IMR-90 (cell line): ENCODE measurements around the gene NAPEPLD. TPM values are rescaled to one million over a fixed set of nuclear protein-coding genes. Genes with fewer than 3 reads are reported as not detected.

Experiments used
- ATAC-seq: fragments of 200-7000 bp; cut with Tn5 transposase; 2 replicates; pipeline ENCODE4 v1.9.1; 2020; ENCODE audit warnings: low read depth, mild to moderate bottlenecking, moderate library complexity
- BruUV-seq: library from RNA; stranded (reverse); fragments of 400-500 nt; replicated peaks from 2 replicates; lab custom pipeline; 2021; lab: Mats Ljungman, UMichigan
- CTCF ChIA-PET: fragments of 300-600 bp; formaldehyde crosslinking; extraction: SDS; loops from one replicate; lab custom pipeline; 2021; ENCODE audit warnings: antibody characterized with exemption; lab: Yijun Ruan, JAX
- POLR2A ChIA-PET: fragments of 300-600 bp; sonication (Branson Sonifier 250); formaldehyde crosslinking; loops from one replicate; lab custom pipeline; 2022; ENCODE audit warnings: antibody characterized with exemption; ENCODE audit not compliant: unreplicated experiment; lab: Charles Lee
- DNase-seq: peaks from one replicate; pipeline ENCODE4 v3.0.0; 2013
- H2AFZ ChIP-seq: replicated peaks from 2 replicates; pipeline ENCODE3; 2013; ENCODE audit warnings: low read length, mild to moderate bottlenecking; ENCODE audit not compliant: poor library complexity
- H2AK5ac ChIP-seq: 2 replicates; pipeline ENCODE4 v1.6.1; 2013; ENCODE audit warnings: low read depth, low read length, inconsistent platforms
- H2AK9ac ChIP-seq: replicated peaks from 2 replicates; pipeline ENCODE3; 2013; ENCODE audit warnings: mild to moderate bottlenecking, low read depth, low read length, moderate library complexity; ENCODE audit not compliant: poor library complexity
- H2BK120ac ChIP-seq: 2 replicates; pipeline ENCODE4 v1.6.1; 2013; ENCODE audit warnings: low read depth, low read length, inconsistent platforms
- H2BK15ac ChIP-seq: 3 replicates; pipeline ENCODE4 v1.6.1; 2013; ENCODE audit warnings: low read depth, low read length, inconsistent platforms
- H2BK20ac ChIP-seq: 2 replicates; pipeline ENCODE4 v1.6.1; 2013; ENCODE audit warnings: low read depth, mild to moderate bottlenecking, inconsistent platforms, low read length, moderate library complexity
- H2BK5ac ChIP-seq: 2 replicates; pipeline ENCODE4 v1.6.1; 2013; ENCODE audit warnings: mild to moderate bottlenecking, low read depth, low read length, inconsistent platforms; ENCODE audit not compliant: poor library complexity, severe bottlenecking
- H3K14ac ChIP-seq: replicated peaks from 2 replicates; pipeline ENCODE4 v1.6.1; 2013; ENCODE audit warnings: low read depth, low read length, inconsistent platforms
- H3K18ac ChIP-seq: 2 replicates; pipeline ENCODE4 v1.6.1; 2013; ENCODE audit warnings: low read depth, low read length, control low read depth
- H3K23ac ChIP-seq: 2 replicates; pipeline ENCODE4 v1.6.1; 2013; ENCODE audit warnings: low read depth, low read length, inconsistent platforms
- H3K27ac ChIP-seq: 2 replicates; pipeline ENCODE4 v1.5.1; 2013; ENCODE audit warnings: mild to moderate bottlenecking, control low read depth, low read length; ENCODE audit not compliant: insufficient read depth
- H3K27me3 ChIP-seq: 2 replicates; pipeline ENCODE4 v1.6.1; 2013; ENCODE audit warnings: low read length; ENCODE audit not compliant: control insufficient read depth, insufficient read depth
- H3K36me3 ChIP-seq: 2 replicates; pipeline ENCODE4 v1.6.1; 2013; ENCODE audit warnings: low read length, mixed read lengths; ENCODE audit not compliant: control insufficient read depth, insufficient read depth
- H3K4ac ChIP-seq: 2 replicates; pipeline ENCODE4 v1.6.1; 2013; ENCODE audit warnings: low read depth, low read length, inconsistent platforms
- H3K4me1 ChIP-seq: 2 replicates; pipeline ENCODE4 v1.6.1; 2013; ENCODE audit warnings: low read length, mixed read lengths; ENCODE audit not compliant: control insufficient read depth, insufficient read depth
- H3K4me2 ChIP-seq: 2 replicates; pipeline ENCODE4 v1.6.1; 2013; ENCODE audit warnings: low read depth, mild to moderate bottlenecking, control low read depth, low read length, moderate library complexity
- H3K4me3 ChIP-seq: 2 replicates; pipeline ENCODE4 v1.5.1; 2013; ENCODE audit warnings: low read depth, mild to moderate bottlenecking, control low read depth, low read length, moderate library complexity; ENCODE audit not compliant: insufficient read depth
- H3K56ac ChIP-seq: 2 replicates; pipeline ENCODE4 v1.6.1; 2013; ENCODE audit warnings: low read length, inconsistent platforms; ENCODE audit not compliant: insufficient read depth; ENCODE audit errors: extremely low read depth
- H3K79me1 ChIP-seq, 2 experiments: 2 replicates each; pipeline ENCODE4 v1.6.1; 2013; ENCODE audit warnings: low read length in 2 of 2, inconsistent platforms in 1 of 2, low read depth in 1 of 2
- H3K9ac ChIP-seq: 2 replicates; pipeline ENCODE4 v1.6.1; 2013; ENCODE audit warnings: low read depth, low read length, control low read depth
- H3K9me1 ChIP-seq: 2 replicates; pipeline ENCODE4 v1.6.1; 2013; ENCODE audit warnings: low read length, inconsistent platforms; ENCODE audit not compliant: insufficient read depth
- H3K9me3 ChIP-seq: 2 replicates; pipeline ENCODE4 v1.6.1; 2013; ENCODE audit warnings: low read length; ENCODE audit not compliant: control insufficient read depth, insufficient read depth
- H4K20me1 ChIP-seq: 2 replicates; pipeline ENCODE4 v1.6.1; 2013; ENCODE audit warnings: low read length, inconsistent platforms; ENCODE audit not compliant: insufficient read depth
- H4K5ac ChIP-seq: 2 replicates; pipeline ENCODE4 v1.6.1; 2013; ENCODE audit warnings: mild to moderate bottlenecking, low read depth, low read length, control low read depth
- H4K8ac ChIP-seq, 2 experiments: 2 replicates each; pipeline ENCODE4 v1.6.1; 2013; ENCODE audit warnings: low read depth in 2 of 2, low read length in 2 of 2, control low read depth in 1 of 2, inconsistent platforms in 1 of 2
- H4K91ac ChIP-seq: 2 replicates; pipeline ENCODE4 v1.6.1; 2013; ENCODE audit warnings: low read depth, low read length, inconsistent platforms; ENCODE audit not compliant: insufficient read depth
- MAFK ChIP-seq: IDR thresholded peaks from 2 replicates; pipeline ENCODE4 v1.6.1; 2012; ENCODE audit warnings: low read depth, low read length, improper control_type of control experiment
- POLR2A ChIP-seq: IDR thresholded peaks from 2 replicates; pipeline ENCODE4 v1.6.1; 2012; ENCODE audit warnings: mild to moderate bottlenecking, low read depth, low read length
- WGBS, 2 experiments: methylation state at CpG; one replicate each; pipeline versions ENCODE4 v1.1.5 to v1.1.7; 2013; ENCODE audit warnings: missing lambda C conversion rate in 2 of 2; ENCODE audit not compliant: insufficient read length in 1 of 2; ENCODE audit errors: extremely low coverage in 2 of 2; 5-methylcytosine and 5-hydroxymethylcytosine counted together
- dilution Hi-C: fragments of 300-500 bp; cut with HindIII; formaldehyde crosslinking; loops from one replicate; pipeline ENCODE4 v1.14.3; 2018; ENCODE audit warnings: low sequenced_read_pairs; ENCODE audit not compliant: unreplicated experiment
- in situ Hi-C: fragments of 300-500 bp; cut with MboI; formaldehyde crosslinking; loops from 3 replicates; pipeline ENCODE4 v1.14.3; 2019; ENCODE audit warnings: low sequenced_read_pairs, inconsistent platforms, mixed read lengths
- intact Hi-C: fragments of 100-400 bp; cut with micrococcal nuclease; formaldehyde crosslinking; loops from 2 replicates; pipeline ENCODE4 v1.10.0; 2022
- polyA plus RNA-seq, 3 experiments: library from polyadenylated mRNA; depleted of rRNA; stranded (reverse); fragments of >200 nt; gene quantifications; 2 replicates each; pipeline ENCODE4 v1.2.3, GENCODE V29; 2012; ENCODE audit warnings: low replicate concordance in 1 of 3
- total RNA-seq: library from RNA; depleted of rRNA; stranded (reverse); fragments of >200 nt; gene quantifications from 2 replicates; pipeline ENCODE4 v1.2.3, GENCODE V29; 2012
- TF ChIP-seq, protein P1 (sequence below): fragments of 150-350 bp; IDR thresholded peaks from 2 replicates; pipeline ENCODE4 v1.6.1; 2017; ENCODE audit warnings: mild to moderate bottlenecking, antibody characterized with exemption, low read length, low read depth

Gene NAPEPLD
- total and polyA plus RNA-seq, 2 of the 4 experiments (the other 2 are of a cell fraction), result 2.2 to 3.4 TPM

DNA sequence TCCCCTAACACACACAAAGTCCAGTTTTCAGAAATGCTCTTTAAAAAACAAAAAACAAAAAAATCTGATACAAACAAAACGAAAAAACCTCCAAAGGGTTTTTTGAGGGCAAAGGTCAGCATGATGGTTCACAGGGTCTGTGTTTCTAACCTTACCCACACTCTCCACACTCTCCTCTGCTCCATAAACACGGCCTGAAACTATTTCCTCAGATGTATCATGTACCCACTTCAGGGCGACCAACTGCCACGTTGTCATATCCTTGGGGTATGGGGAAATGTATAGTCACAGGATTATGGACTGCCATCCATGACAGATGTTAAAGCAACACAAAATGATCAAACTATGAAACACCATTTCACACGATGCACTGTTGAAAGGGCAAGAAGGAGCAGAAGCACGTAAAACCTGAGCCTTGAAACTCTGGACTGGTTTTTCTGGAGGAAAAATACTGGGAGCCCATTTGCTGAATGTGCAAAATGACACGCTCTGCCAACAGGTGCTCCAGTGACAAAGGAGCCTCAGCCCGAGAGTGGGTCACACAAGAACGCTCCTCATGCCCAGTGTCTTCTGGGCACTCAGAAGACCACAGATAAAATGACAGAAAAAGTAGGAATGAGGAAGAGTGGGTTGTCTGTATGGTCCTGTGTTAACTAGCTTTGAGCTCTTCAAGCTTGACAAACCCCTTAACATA is 15.8 kb downstream of the NAPEPLD start:
- H3K18ac ChIP-seq, result no peak overlapping the region
- no peaks in the 10 kb centered on the region for H3K36me3 ChIP-seq
- CTCF ChIA-PET, result no interaction called here
- H3K14ac ChIP-seq, result no peak overlapping the region
- H4K5ac ChIP-seq, result no peak overlapping the region
- dilution Hi-C loops, result no loop called here
- no peak for ATAC-seq
- peaks cover 1% of the 10 kb centered on the region; the same call in 1 of the 2 replicates for H3K4me1 ChIP-seq
- H2BK20ac ChIP-seq, result no peak overlapping the region
- no peak overlapping the region for H2AK9ac ChIP-seq
- no peak overlapping the region for H3K27ac ChIP-seq
- no peak overlapping the region for H3K4ac ChIP-seq
- H3K9ac ChIP-seq, result no peak overlapping the region
- no peaks in the 10 kb centered on the region for H3K9me3 ChIP-seq
- peaks cover 5% of the 10 kb centered on the region; the same call in 1 of the 2 replicates for H3K9me1 ChIP-seq
- H3K23ac ChIP-seq, result no peak overlapping the region
- no peak overlapping the region for H3K56ac ChIP-seq
- H4K20me1 ChIP-seq, result 0 out of 2 replicates have a peak, but pooled peaks cover 3% of the 10 kb centered on the region
- POLR2A ChIA-PET, result no interaction called here
- DNase-seq, result no peak
- no peak overlapping the region for H3K4me3 ChIP-seq
- no peaks in the 10 kb centered on the region for H3K27me3 ChIP-seq
- H2AK5ac ChIP-seq, result no peak overlapping the region
- H3K4me2 ChIP-seq, result no peak overlapping the region
- peaks cover 0 to 2% of the 10 kb centered on the region in 2 experiments; a peak in 1 of 4 replicates for H3K79me1 ChIP-seq
- intact Hi-C loops, result no loop called here
- no peak overlapping the region for H2BK120ac ChIP-seq
- H2AFZ ChIP-seq, result no peak overlapping the region
- in situ Hi-C loops, result no loop called here
- no peak overlapping the region for H2BK5ac ChIP-seq
- TF ChIP-seq MAFK, result 0 out of 2 replicates have a peak, but pooled peaks have one; percentile 11
- TF ChIP-seq, protein P1, sequence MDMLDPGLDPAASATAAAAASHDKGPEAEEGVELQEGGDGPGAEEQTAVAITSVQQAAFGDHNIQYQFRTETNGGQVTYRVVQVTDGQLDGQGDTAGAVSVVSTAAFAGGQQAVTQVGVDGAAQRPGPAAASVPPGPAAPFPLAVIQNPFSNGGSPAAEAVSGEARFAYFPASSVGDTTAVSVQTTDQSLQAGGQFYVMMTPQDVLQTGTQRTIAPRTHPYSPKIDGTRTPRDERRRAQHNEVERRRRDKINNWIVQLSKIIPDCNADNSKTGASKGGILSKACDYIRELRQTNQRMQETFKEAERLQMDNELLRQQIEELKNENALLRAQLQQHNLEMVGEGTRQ, result no peak
- no peak for TF ChIP-seq POLR2A
- BruUV-seq, result no TSS peak
- no peak overlapping the region for H4K8ac ChIP-seq
- 86% methylated on average over 5 of the region's 9 CpGs; no CpG with 5 or more reads in 1 of the 2 experiments for WGBS, 2 experiments
- H4K91ac ChIP-seq, result no peak overlapping the region
- H2BK15ac ChIP-seq, result no peak overlapping the region
